ENCODE measurements around the gene DDX43.
"Not testable (repeated sequence)": the region's sequence is repeated elsewhere in the genome, so short reads cannot be mapped to it uniquely, and the experiment has no call there.

Gene DDX43

DNA sequence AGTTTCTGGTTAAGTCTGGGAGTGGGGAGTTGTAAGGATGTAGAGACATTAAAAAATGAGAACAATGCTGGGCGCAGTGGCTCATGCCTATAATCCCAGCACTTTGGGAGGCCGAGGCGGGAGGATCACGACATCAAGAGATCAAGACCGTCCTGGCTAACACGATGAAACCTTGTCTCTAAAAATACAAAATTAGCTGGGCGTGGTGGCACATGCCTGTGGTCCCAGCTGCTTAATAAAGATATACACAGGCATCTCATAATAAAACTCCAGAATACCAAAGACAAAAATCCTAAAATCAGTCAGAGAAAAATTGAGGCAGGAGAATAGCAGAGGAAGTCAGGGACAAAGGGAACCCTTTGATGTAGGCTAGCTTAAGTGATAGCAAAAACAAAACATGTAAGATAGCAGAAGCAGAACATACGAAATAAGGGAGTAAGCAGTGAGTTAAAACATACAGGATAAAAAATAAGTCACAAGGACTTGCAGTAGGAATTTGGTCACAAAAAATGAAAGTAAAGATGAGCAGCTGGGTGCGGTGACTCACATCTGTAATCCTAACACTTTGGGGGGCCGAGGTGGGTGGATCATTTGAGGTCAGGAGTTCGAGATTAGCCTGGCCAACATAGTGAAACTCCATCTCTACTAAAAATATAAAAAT, 23.6 kb downstream of the DDX43 start:
- Histone ChIP-seq H3K9me3 (no peaks in the 10 kb centered on the region), H3K27me3 (no peaks in the 10 kb centered on the region), H3K4me1 (no peaks in the 10 kb centered on the region), H4K20me1 (no peaks in the 10 kb centered on the region), H3K27ac (no peak overlapping the region), H3K36me3 (peaks cover 68% of the 10 kb centered on the region), H3K9ac (no peak overlapping the region), H3K4me3 (no peak overlapping the region), H3K4me2 (no peak overlapping the region)
- TF ChIP-seq Cebpa-rat (IDR thresholded peaks at IDR 0.05): no peak

DNA sequence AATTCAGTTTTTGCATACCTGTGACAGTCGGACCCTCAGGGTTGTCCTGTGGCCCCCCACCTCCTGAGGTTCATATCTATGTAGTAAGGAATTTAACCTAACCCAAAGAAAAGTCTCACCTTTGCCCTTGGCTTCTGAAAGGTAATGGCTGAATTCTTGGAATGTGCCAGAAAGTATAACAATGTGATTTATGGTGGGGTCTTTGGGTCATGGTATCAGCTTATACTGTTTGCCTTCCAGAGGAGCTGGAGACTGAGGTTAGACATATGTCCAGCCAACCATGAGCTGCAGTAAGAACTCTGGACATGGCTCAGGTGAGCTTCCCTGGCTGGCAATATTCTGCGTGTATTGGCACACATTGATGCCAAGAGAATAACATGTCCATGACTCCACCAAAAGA, 26.9 kb downstream of the DDX43 start:
- Histone ChIP-seq H4K20me1 (no peaks in the 10 kb centered on the region), H3K4me2 (no peak overlapping the region), H3K9me3 (peaks cover 9% of the 10 kb centered on the region; the same call in 1 of the 2 replicates), H3K4me3 (no peak overlapping the region), H3K27me3 (no peaks in the 10 kb centered on the region), H3K4me1 (no peaks in the 10 kb centered on the region), H3K27ac (no peak overlapping the region), H3K9ac (no peak overlapping the region), H3K36me3 (peaks cover 84% of the 10 kb centered on the region)
- TF ChIP-seq Cebpa-rat (IDR thresholded peaks at IDR 0.05): no peak

DNA sequence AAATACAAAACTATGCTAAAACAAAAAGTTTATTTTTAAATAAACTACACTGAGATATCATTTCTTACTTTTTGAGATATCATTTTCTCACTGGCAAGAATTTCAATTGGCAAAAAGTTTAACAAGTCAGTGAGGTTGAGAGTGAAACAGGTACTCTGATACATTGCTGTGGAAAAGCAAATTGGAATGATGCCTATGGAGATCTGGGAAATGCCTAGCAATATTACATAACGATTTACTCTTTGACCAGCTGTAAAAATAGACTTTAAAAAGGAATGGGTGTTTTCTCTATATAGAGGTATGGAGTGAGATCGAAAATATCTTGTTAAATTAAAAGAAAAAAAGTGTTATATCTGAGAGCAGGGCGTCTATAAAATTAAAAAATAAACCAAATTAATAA, 40.6 kb downstream of the DDX43 start:
- Histone ChIP-seq H3K9ac (no peak overlapping the region), H3K9me3 (no peaks in the 10 kb centered on the region), H3K4me1 (no peaks in the 10 kb centered on the region), H3K36me3 (peaks cover 99% of the 10 kb centered on the region), H3K27ac (no peak overlapping the region), H4K20me1 (peaks cover 45% of the 10 kb centered on the region; the same call in 1 of the 2 replicates), H3K4me3 (no peak overlapping the region), H3K4me2 (no peak overlapping the region), H3K27me3 (no peaks in the 10 kb centered on the region)
- TF ChIP-seq Cebpa-rat (IDR thresholded peaks at IDR 0.05): no peak

DNA sequence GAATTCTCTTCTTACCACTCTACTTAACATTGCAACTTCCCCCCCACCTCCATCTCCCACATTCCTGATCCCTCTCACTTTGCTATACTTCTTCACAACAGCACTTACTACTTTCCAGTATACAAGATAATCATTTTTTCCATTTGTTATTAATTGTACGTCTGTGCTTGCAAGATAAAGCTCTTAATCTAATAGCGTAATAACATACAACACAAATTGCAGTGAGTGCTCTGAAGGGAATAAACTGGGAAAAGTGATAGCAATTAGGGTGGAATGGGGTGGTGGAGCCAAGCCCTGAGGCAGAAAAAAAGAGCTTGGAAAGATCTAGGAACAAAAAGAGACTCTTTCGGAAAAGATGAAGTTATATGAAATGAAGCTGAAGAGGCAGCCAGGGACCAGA, 48.9 kb downstream of the DDX43 start:
- Histone ChIP-seq H4K20me1 (peaks cover 50% of the 10 kb centered on the region), H3K9ac (no peak overlapping the region), H3K4me1 (peaks cover 20% of the 10 kb centered on the region), H3K4me3 (no peak overlapping the region), H3K36me3 (peaks cover 95% of the 10 kb centered on the region), H3K9me3 (no peaks in the 10 kb centered on the region; the same call in 1 of the 2 replicates), H3K27me3 (no peaks in the 10 kb centered on the region), H3K27ac (no peak overlapping the region), H3K4me2 (0 out of 2 replicates have a peak overlapping the region, but pooled peaks have one; percentile 44)
- TF ChIP-seq Cebpa-rat (IDR thresholded peaks at IDR 0.05): no peak

DNA sequence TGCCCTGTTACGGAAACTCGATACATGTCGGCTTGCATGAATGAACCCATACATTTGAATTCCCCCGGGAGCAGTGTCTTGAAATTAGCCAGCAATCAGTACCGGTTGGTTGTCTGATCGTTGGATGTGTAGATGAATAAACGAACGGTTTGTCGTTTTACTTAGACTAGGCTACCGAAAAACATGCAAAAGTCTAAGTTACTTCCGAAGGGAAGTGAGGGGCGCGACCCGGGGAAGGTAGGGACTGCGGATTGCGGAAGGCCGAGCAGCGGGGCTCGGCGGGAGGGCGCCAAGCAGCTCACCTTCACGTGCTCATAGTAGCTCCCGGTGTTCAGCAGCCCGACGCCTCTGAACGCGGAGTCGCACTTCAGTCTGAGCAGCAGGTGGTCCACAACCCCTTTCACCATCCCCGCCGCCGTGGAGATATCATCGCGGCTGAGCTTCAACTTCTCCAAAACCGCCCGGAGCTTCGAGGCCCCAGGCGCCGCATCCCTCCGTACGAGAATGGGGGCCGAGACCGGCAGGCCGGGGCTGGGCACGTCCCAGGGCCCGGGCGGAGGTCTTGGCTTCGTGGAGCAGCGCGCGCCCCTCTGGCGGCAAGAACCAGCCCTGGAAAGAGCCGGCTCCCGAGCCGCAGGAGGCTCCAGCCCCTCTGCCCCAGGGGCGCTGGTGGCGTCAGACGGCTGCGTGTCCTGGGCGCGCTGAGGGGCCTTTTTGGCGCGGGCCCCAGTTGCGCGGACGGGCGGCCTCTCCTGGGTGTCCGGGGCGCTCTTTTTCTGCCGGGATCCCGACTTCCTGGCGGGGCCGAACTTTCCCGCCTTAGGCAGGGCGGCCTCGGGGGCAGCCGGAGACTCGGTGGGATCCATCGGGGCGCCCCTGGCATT, 56.8 kb downstream of the DDX43 start:
- no peaks in the 10 kb centered on the region for H3K9me3 ChIP-seq
- peaks cover 32% of the 10 kb centered on the region; the same call in 1 of the 2 replicates for H3K36me3 ChIP-seq
- peak overlapping the region; percentile 84 for H3K4me3 ChIP-seq
- H3K9ac ChIP-seq: peak overlapping the region; percentile 94
- H4K20me1 ChIP-seq: peaks cover 21% of the 10 kb centered on the region
- no peaks in the 10 kb centered on the region for H3K27me3 ChIP-seq
- no peak for TF ChIP-seq Cebpa-rat (IDR thresholded peaks at IDR 0.05)
- peaks cover 49% of the 10 kb centered on the region for H3K4me1 ChIP-seq
- H3K4me2 ChIP-seq: peak overlapping the region; percentile 86
- peak overlapping the region; percentile 95 for H3K27ac ChIP-seq

DNA sequence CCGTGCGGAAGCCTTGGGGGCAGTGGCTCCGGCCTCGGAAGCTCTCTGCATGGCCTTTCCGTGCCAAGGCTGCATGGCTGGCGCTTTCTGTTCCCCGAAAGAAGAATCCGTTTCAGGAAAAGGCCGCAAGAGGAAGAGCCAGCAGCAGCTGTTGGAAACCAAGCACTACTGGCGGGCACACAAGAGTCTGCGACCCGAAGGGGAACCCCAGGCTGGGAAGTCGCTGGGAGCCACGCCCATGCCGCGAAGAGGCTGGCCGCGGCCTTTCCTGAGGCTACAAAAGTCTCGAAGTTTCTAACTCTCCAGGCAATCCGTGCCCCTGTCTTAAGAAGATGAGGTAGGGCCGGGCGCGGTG, 57.5 kb downstream of the DDX43 start, which contains the start of gene CGAS:
CGAS (minus strand) TSS at position 191 of the 355 bp plus-strand sequence; CDS start at position 75, 116 bp downstream.
- H3K4me2 ChIP-seq: peak within 1 kb of the TSS; percentile 86
- peaks cover 21% of the 10 kb centered on the region for H4K20me1 ChIP-seq
- H3K4me3 ChIP-seq: peak within 1 kb of the TSS; percentile 84
- TF ChIP-seq Cebpa-rat (IDR thresholded peaks at IDR 0.05): no peak
- H3K9ac ChIP-seq: peak within 1 kb of the TSS; percentile 94
- H3K36me3 ChIP-seq: peaks cover 29% of the 10 kb centered on the region; the same call in 1 of the 2 replicates
- H3K27ac ChIP-seq: peak within 1 kb of the TSS; percentile 95
- H3K27me3 ChIP-seq: no peaks in the 10 kb centered on the region
- H3K4me1 ChIP-seq: peaks cover 49% of the 10 kb centered on the region
- no peaks in the 10 kb centered on the region for H3K9me3 ChIP-seq

DNA sequence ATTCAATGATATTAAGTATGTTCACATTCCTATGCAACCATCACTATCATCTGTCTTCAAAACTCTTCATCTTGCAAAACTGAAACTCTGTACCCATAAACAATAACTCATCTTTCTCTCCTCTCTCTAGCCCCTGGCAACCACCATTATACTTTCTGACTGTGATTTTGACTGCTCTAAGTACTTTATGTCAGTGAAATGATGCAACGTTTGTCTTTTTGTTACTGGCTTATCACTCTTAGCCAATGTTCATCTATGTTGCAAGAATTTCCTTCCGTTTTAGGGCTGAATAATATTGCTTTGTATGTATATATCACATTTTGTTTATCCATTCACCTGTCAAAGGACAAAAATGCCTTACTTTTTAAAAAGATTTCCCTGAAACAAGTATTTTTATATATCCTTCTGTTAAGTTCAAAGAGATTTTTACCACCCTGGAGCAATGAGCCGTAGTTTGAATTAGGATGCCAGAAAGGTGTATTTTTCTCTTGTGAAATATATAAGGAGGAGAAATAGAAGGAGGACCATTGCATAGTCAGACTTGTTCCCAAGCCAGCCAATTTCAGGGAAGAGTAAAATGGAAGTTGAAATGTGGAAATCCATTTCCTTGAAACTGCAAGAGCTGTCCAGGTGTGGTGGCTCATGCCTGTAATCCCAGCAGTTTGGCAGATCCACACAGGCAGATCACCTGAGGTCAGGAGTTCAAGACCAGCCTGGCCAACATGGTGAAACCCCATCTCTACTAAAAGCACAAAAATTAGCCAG, 61.4 kb downstream of the DDX43 start:
- Histone ChIP-seq H3K4me3 (no peak overlapping the region), H3K4me1 (peaks cover 49% of the 10 kb centered on the region), H3K9me3 (no peaks in the 10 kb centered on the region), H3K27me3 (no peaks in the 10 kb centered on the region), H3K4me2 (no peak overlapping the region), H3K36me3 (no peaks in the 10 kb centered on the region), H4K20me1 (no peaks in the 10 kb centered on the region), H3K27ac (no peak overlapping the region), H3K9ac (no peak overlapping the region)
- no peak for TF ChIP-seq Cebpa-rat (IDR thresholded peaks at IDR 0.05)

DNA sequence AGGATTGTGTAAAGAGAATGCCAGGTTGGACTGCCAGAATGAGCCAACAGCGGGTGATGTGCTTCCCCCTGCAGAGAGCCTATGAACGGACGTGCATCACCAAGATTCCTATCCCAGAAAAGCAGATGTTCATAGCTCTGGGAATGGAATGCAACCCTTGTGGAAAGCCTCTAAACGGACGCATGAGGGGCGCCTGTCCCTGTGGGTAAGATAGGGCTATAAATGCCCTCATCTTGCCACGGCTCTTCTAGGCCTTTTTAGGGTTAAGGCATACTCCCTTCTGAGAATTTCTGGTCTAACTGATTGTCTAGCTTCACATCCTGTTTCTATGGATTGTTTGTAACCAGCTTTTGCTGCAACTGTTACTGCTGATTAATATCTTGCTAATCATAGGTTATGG, 64.8 kb downstream of the DDX43 start:
- not testable (repeated sequence) for H3K9ac ChIP-seq, H4K20me1 ChIP-seq, H3K4me3 ChIP-seq, H3K9me3 ChIP-seq, H3K27me3 ChIP-seq, H3K36me3 ChIP-seq
- Histone ChIP-seq H3K27ac (peak overlapping the region; percentile 99), H3K4me2 (peak overlapping the region; percentile 82), H3K4me1 (peaks cover 61% of the 10 kb centered on the region)

DNA sequence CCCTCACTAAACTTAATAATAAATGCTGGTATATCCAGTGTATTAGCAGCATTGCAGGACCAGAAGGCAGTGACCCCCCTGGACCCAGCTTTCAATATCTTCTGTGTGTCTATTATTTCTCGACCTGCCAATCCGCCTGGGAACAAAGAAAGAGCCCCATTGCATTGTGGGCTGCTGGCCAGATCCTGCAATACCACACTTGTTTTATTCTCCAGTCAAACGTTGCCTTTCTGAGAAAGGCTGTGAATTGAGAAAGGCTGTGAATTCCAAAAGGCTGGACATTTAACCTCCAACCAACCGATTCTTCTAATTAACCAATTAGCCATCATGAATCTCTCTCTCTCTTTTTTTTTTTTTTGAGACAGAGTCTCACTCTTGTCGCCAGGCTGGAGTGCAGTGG, 65.4 kb downstream of the DDX43 start:
- Histone ChIP-seq H3K4me1 (peaks cover 55% of the 10 kb centered on the region), H3K27me3 (no peaks in the 10 kb centered on the region), H3K9ac (0 out of 2 replicates have a peak overlapping the region, but pooled peaks have one; percentile 98), H3K27ac (peak overlapping the region; percentile 99), H3K4me2 (peak overlapping the region; percentile 82), H3K9me3 (no peaks in the 10 kb centered on the region), H3K4me3 (peak overlapping the region; percentile 91), H3K36me3 (peaks cover 11% of the 10 kb centered on the region), H4K20me1 (no peaks in the 10 kb centered on the region)
- no peak for TF ChIP-seq Cebpa-rat (IDR thresholded peaks at IDR 0.05)

All from BLaER1 (cell line).